ENCODE results near the gene IL17RD. TPM values are rescaled to one million over a fixed set of nuclear protein-coding genes. Genes with fewer than 3 reads are reported as not detected.

IL17RD gene
- total RNA-seq = 2.9 and 3.9 TPM in 2 replicates
- long read RNA-seq, full-length matches to known transcripts = 1 of 1 reads
- long read RNA-seq, partial matches to known transcripts = 0 of 1 reads
- long read RNA-seq, other reads (novel, unspliced or antisense) = 0 of 1 reads

GRCh38 chr3:57164657-57165573, at the start of gene IL17RD:
TSS of gene IL17RD (minus strand) at chr3:57165353. CDS start at chr3:57165286, 67 bp downstream.
- Mint-ChIP-seq H3K4me3 (ENCODE audit: unreplicated experiment) (peak within 1 kb of the TSS; percentile 79), H3K9me3 (ENCODE audit: unreplicated experiment) (no peaks in the 10 kb centered on the region), H3K4me1 (ENCODE audit: unreplicated experiment) (peaks cover 18% of the 10 kb centered on the region), H3K36me3 (ENCODE audit: unreplicated experiment) (no peaks in the 10 kb centered on the region), H3K27me3 (ENCODE audit: unreplicated experiment) (peaks cover 51% of the 10 kb centered on the region), H3K27ac (ENCODE audit: unreplicated experiment) (no peak within 1 kb of the TSS)
- TF ChIP-seq CTCF (IDR thresholded peaks at IDR 0.05) = no peak
- peak; percentile 88 for DNase-seq (ENCODE audit: extremely low spot score, unreplicated experiment)

GRCh38 chr3:57206423-57206822, 41.3 kb upstream of the IL17RD start:
- no peaks in the 10 kb centered on the region for H3K4me1 Mint-ChIP-seq (ENCODE audit: unreplicated experiment)
- no peaks in the 10 kb centered on the region for H3K27me3 Mint-ChIP-seq (ENCODE audit: unreplicated experiment)
- no peak overlapping the region for H3K4me3 Mint-ChIP-seq (ENCODE audit: unreplicated experiment)
- no peak overlapping the region for H3K27ac Mint-ChIP-seq (ENCODE audit: unreplicated experiment)
- H3K36me3 Mint-ChIP-seq (ENCODE audit: unreplicated experiment) = no peaks in the 10 kb centered on the region
- no peak for DNase-seq (ENCODE audit: extremely low spot score, unreplicated experiment)
- TF ChIP-seq CTCF (IDR thresholded peaks at IDR 0.05) = no peak
- no peaks in the 10 kb centered on the region for H3K9me3 Mint-ChIP-seq (ENCODE audit: unreplicated experiment)

GRCh38 chr3:57199895-57200297, 34.7 kb upstream of the IL17RD start, which contains the start of gene HESX1:
TSS of gene HESX1 (minus strand) at chr3:57199978. CDS start at chr3:57199918, 60 bp downstream.
- H3K27ac Mint-ChIP-seq (ENCODE audit: unreplicated experiment) = no peak within 1 kb of the TSS

GRCh38 chr3:57194641-57195040, 29.5 kb upstream of the IL17RD start:
- Mint-ChIP-seq H3K27me3 (ENCODE audit: unreplicated experiment) (peaks cover 15% of the 10 kb centered on the region), H3K27ac (ENCODE audit: unreplicated experiment) (no peak overlapping the region), H3K9me3 (ENCODE audit: unreplicated experiment) (no peaks in the 10 kb centered on the region), H3K36me3 (ENCODE audit: unreplicated experiment) (no peaks in the 10 kb centered on the region), H3K4me3 (ENCODE audit: unreplicated experiment) (no peak overlapping the region), H3K4me1 (ENCODE audit: unreplicated experiment) (peaks cover 5% of the 10 kb centered on the region)
- TF ChIP-seq CTCF (IDR thresholded peaks at IDR 0.05) = no peak
- no peak for DNase-seq (ENCODE audit: extremely low spot score, unreplicated experiment)

More at GRCh38 chr3:57199895-57200297, 34.7 kb upstream of the IL17RD start, which contains the start of gene HESX1:
- Mint-ChIP-seq H3K36me3 (ENCODE audit: unreplicated experiment) (no peaks in the 10 kb centered on the region), H3K4me1 (ENCODE audit: unreplicated experiment) (peaks cover 5% of the 10 kb centered on the region), H3K4me3 (ENCODE audit: unreplicated experiment) (no peak within 1 kb of the TSS), H3K27me3 (ENCODE audit: unreplicated experiment) (no peaks in the 10 kb centered on the region), H3K9me3 (ENCODE audit: unreplicated experiment) (no peaks in the 10 kb centered on the region)
- TF ChIP-seq CTCF (IDR thresholded peaks at IDR 0.05) = no peak
- no peak for DNase-seq (ENCODE audit: extremely low spot score, unreplicated experiment)

GRCh38 chr3:57192028-57192427, 26.9 kb upstream of the IL17RD start:
- Mint-ChIP-seq H3K4me3 (ENCODE audit: unreplicated experiment) (no peak overlapping the region), H3K27me3 (ENCODE audit: unreplicated experiment) (peaks cover 17% of the 10 kb centered on the region), H3K9me3 (ENCODE audit: unreplicated experiment) (no peaks in the 10 kb centered on the region), H3K27ac (ENCODE audit: unreplicated experiment) (no peak overlapping the region), H3K4me1 (ENCODE audit: unreplicated experiment) (peaks cover 4% of the 10 kb centered on the region), H3K36me3 (ENCODE audit: unreplicated experiment) (no peaks in the 10 kb centered on the region)
- no peak for DNase-seq (ENCODE audit: extremely low spot score, unreplicated experiment)
- no peak for TF ChIP-seq CTCF (IDR thresholded peaks at IDR 0.05)

All from osteocyte (in vitro differentiated cells).